Measurements from ENCODE around the gene PCAT6.

The PCAT6 gene

DNA sequence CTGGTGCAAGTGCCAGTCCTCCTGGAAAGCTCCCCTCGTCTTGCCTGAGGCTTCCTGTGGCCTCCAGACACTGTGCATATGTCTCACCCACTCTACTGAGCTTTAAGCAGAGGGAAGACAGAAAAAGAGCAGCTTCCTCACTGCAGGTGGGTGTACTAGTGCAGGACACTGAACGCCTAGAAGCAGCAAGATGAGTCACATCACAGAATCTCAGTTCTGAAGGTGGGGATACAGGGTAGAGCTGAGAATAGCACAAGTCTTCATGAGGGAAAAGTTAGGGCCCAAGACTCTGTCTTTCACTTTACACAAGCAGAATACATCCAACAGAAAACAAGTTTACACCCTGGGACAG is 37.4 kb downstream of the PCAT6 start:
- TF ChIP-seq, protein P1, sequence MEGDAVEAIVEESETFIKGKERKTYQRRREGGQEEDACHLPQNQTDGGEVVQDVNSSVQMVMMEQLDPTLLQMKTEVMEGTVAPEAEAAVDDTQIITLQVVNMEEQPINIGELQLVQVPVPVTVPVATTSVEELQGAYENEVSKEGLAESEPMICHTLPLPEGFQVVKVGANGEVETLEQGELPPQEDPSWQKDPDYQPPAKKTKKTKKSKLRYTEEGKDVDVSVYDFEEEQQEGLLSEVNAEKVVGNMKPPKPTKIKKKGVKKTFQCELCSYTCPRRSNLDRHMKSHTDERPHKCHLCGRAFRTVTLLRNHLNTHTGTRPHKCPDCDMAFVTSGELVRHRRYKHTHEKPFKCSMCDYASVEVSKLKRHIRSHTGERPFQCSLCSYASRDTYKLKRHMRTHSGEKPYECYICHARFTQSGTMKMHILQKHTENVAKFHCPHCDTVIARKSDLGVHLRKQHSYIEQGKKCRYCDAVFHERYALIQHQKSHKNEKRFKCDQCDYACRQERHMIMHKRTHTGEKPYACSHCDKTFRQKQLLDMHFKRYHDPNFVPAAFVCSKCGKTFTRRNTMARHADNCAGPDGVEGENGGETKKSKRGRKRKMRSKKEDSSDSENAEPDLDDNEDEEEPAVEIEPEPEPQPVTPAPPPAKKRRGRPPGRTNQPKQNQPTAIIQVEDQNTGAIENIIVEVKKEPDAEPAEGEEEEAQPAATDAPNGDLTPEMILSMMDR (IDR thresholded peaks at IDR 0.05; ENCODE audit: insufficient read depth, low read depth, low read length, missing control alignments): no peak
- peak; percentile 69 for DNase-seq (ENCODE audit: low read depth)
- H3K4me3 ChIP-seq (ENCODE audit: low read depth, low read length): no peak overlapping the region

DNA sequence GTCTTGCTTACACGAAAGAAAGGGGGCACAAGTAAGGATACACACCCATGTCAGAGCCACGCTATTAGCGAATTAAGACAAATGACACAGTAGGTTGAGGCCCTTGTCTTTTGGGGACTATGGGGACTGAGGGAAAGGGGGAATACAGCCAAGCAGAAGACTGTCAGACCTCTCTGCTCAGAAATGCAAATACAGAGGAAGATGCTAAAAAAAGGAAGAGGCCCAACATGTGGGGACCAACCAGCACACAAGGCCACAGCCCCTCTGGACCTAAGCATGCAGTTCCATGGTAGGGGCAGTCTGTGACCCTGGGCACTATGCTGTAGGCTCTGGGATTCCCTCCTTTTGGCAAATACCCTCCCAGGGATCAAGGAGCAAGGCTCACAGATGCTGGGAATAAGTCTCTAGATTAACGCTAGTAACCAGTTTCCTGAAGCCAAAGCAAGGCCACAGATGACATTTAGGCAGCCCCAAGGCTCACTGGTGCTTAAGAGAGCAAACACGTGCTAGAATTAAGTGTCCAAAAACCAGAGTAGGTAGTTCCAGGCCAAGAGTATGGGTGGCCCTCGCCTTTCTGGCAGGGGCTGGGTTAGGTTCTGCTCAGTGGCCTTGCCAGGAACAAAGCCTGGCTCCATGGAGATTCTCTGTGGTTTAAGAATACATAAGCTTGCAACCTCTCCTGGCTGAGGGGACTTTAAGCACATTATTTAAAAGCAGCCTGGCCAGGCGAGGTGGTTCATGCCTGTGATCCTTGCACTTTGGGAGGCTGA is 40.0 kb downstream of the PCAT6 start:
- DNase-seq (ENCODE audit: low read depth): no peak
- TF ChIP-seq, protein P1 (IDR thresholded peaks at IDR 0.05; ENCODE audit: insufficient read depth, low read depth, low read length, missing control alignments): no peak
- H3K4me3 ChIP-seq (ENCODE audit: low read depth, low read length): no peak overlapping the region

DNA sequence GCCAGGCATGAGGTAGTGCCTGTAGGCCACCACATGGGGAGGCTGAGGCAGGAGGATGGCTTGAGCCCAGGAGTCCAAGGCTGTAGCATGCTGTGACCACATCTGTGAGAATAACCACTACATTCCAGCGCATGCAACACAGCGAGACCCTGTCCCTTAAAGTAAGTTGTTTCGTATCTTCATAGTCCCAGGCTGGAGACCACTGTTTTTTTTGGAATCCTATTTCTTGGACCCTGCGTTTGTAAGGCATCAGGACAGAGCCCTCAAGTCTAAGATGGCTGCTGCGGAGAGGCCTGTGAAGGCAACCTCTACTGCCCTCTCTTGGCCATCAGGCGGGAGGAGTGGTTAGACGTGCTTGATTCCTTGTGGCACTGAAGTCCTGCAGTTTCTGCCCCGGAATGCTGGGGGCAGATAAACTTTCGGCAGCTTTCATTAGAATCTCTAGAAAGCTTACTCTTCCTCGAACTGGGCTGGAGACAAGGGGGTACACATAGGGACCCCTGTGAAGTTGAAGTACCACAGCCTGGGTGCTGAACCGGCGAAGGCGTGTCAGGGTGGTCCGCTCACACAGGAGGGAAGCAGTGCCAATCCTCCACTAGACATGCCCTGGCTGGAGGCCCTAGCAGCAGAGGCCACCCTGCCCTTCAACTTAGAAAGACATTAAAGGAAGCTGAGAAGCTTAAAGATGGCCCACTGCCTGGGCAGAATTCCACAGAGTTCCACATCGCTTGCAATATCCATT is 41.6 kb downstream of the PCAT6 start:
- TF ChIP-seq, protein P1 (IDR thresholded peaks at IDR 0.05; ENCODE audit: insufficient read depth, low read depth, low read length, missing control alignments): peak; percentile 34
- H3K4me3 ChIP-seq (ENCODE audit: low read depth, low read length): no peak overlapping the region
- peak; percentile 51 for DNase-seq (ENCODE audit: low read depth)

DNA sequence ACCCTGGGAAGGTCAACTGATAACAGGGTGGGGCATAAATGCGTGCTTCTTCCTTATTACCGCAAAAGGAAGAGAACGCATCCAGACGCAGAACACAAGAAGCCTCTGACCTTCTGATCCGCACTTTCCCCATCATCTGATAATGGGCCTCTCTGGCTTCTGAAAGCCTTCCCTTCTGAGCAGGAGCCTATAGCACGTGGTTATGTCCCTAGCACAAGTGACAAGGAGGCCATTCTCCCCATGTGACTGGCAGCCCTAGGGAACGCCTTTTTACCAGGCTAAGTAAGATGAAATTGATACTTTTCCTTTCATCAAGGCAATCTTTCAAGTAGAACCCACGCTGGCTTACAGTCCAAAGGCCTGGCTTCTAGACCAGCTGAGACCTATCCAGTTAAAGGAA is 44.0 kb downstream of the PCAT6 start:
- DNase-seq (ENCODE audit: low read depth): no peak
- H3K4me3 ChIP-seq (ENCODE audit: low read depth, low read length): no peak overlapping the region
- TF ChIP-seq, protein P1 (IDR thresholded peaks at IDR 0.05; ENCODE audit: insufficient read depth, low read depth, low read length, missing control alignments): no peak

DNA sequence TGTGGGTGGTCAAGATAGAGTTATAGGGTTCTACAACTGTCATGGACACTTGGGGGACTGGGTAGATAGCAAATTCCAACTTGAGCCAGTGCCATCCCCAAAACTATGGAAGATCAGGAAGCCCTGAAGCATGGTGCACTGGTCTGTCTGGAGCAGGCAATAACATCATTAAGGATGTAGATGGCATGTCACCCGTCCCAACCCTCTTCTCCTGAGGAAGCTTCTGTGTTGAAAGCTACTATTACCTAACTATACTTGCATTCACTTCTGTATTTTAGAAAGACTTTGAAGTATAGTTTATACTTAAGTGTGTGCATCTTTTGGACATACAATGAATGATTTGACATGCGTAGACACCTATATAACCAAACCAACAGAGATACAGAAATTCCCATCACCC is 45.3 kb downstream of the PCAT6 start:
- TF ChIP-seq, protein P1 (IDR thresholded peaks at IDR 0.05; ENCODE audit: insufficient read depth, low read depth, low read length, missing control alignments): no peak
- no peak for DNase-seq (ENCODE audit: low read depth)

DNA sequence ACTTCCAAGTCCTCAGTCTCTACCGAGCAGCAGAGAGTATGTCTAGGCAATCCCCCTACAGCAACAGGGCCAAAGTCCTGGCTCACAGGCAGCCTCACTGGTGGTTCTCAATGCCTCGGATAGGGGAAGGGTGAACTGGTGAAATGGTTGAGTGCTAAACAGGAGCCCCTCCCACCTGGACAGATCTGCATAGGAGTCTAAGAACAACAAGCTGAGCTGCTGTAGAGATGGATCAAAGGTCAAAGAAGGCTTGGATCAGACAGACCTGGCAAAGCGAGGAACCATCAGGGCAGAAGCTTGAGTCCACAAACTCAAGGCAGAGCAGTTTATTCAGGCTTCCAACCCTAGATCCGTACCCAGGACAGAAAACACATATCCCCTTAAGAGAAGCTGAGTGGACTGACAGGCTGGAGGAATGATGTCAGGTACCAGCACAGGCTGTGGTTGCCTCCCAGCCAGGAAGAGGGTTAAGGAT is 46.4 kb downstream of the PCAT6 start:
- no peak for DNase-seq (ENCODE audit: low read depth)

More for the DNA sequence above, 45.3 kb downstream of the PCAT6 start:
- no peak overlapping the region for H3K4me3 ChIP-seq (ENCODE audit: low read depth, low read length)

More for the DNA sequence above, 46.4 kb downstream of the PCAT6 start:
- TF ChIP-seq, protein P1 (IDR thresholded peaks at IDR 0.05; ENCODE audit: insufficient read depth, low read depth, low read length, missing control alignments): no peak
- H3K4me3 ChIP-seq (ENCODE audit: low read depth, low read length): no peak overlapping the region
